GM12878 (cell line): Measurements from ENCODE around the gene PIGV. TPM values are rescaled to one million over a fixed set of nuclear protein-coding genes. Genes with fewer than 3 reads are reported as not detected.

ENCODE experiments used
- ATAC-seq: fragments of 200-7000 bp; cut with Tn5 transposase; 3 replicates; pipeline ENCODE4 v1.9.1; 2020; ENCODE audit warnings: mild to moderate bottlenecking, moderate library complexity
- BruUV-seq: library from RNA; stranded (reverse); fragments of 400-500 nt; replicated peaks from 2 replicates; lab custom pipeline; 2021; lab: Mats Ljungman, UMichigan
- CTCF ChIA-PET: fragments of 300-600 bp; sonication (Branson Sonifier 250); formaldehyde crosslinking; extraction: SDS; loops from one replicate; lab custom pipeline; 2021; ENCODE audit warnings: inconsistent platforms; lab: Yijun Ruan, JAX
- POLR2A ChIA-PET: fragments of 350-600 bp; formaldehyde crosslinking; extraction: SDS; loops from one replicate; lab custom pipeline; 2021; ENCODE audit warnings: inconsistent platforms; lab: Charles Lee
- RAD21 ChIA-PET: fragments of 300-600 bp; sonication (Branson Sonifier 250); formaldehyde crosslinking; loops from one replicate; lab custom pipeline; 2023; ENCODE audit warnings: antibody characterized with exemption; ENCODE audit not compliant: unreplicated experiment; lab: Charles Lee
- SMC1A ChIA-PET: fragments of 300-600 bp; sonication (Branson Sonifier 250); formaldehyde crosslinking; loops from one replicate; lab custom pipeline; 2023; ENCODE audit not compliant: unreplicated experiment, uncharacterized antibody; lab: Charles Lee
- DNase-seq: peaks from one replicate; pipeline ENCODE4 v3.0.0-alpha.2; 2011; ENCODE audit warnings: low read depth, low spot score
- FAIRE-seq: peaks from 3 replicates; lab custom pipeline; 2011; peaks lifted over from hg19 to GRCh38; lab: Jason Lieb, UNC
- H2AFZ ChIP-seq: 2 replicates; pipeline ENCODE4 v1.6.0; 2011; ENCODE audit warnings: low read depth, low read length, control low read depth; ENCODE audit not compliant: control insufficient read depth
- H3K27ac ChIP-seq: 2 replicates; pipeline ENCODE4 v1.5.1; 2011; ENCODE audit warnings: control low read depth; ENCODE audit not compliant: control insufficient read depth, insufficient read depth
- H3K27me3 ChIP-seq, 2 experiments: replicated peaks in 1 of 2; 2 replicates each; pipeline versions ENCODE4 v1.6.0 to v1.6.1; 2011; ENCODE audit warnings: low read length in 1 of 2; ENCODE audit not compliant: control insufficient read depth in 2 of 2, insufficient read depth in 2 of 2
- H3K36me3 ChIP-seq, 2 experiments: 2 replicates each; pipeline ENCODE4 v1.5.1; 2011; ENCODE audit warnings: low read length in 1 of 2; ENCODE audit not compliant: control insufficient read depth in 2 of 2, insufficient read depth in 2 of 2
- H3K4me1 ChIP-seq: 2 replicates; pipeline ENCODE4 v1.6.1; 2011; ENCODE audit warnings: mild to moderate bottlenecking, low read length, moderate library complexity, mixed read lengths; ENCODE audit not compliant: control insufficient read depth, insufficient read depth
- H3K4me2 ChIP-seq: 2 replicates; pipeline ENCODE4 v1.6.0; 2011; ENCODE audit warnings: control low read depth; ENCODE audit not compliant: control insufficient read depth, insufficient read depth
- H3K4me3 ChIP-seq: fragments of 200-600 bp; sonication (generic); 2 replicates; pipeline ENCODE4 v1.5.1; 2016
- H3K79me2 ChIP-seq: 2 replicates; pipeline ENCODE4 v1.6.0; 2011; ENCODE audit warnings: low read length; ENCODE audit not compliant: control insufficient read depth, insufficient read depth
- H3K9ac ChIP-seq: 2 replicates; pipeline ENCODE4 v1.8.0; 2011; ENCODE audit warnings: low read length, control low read depth, mixed read lengths; ENCODE audit not compliant: control insufficient read depth, insufficient read depth
- H3K9me3 ChIP-seq: replicated peaks from 3 replicates; pipeline ENCODE4 v1.5.1; 2011; ENCODE audit warnings: mild to moderate bottlenecking, low read length; ENCODE audit not compliant: control insufficient read depth, insufficient read depth
- H4K20me1 ChIP-seq: 2 replicates; pipeline ENCODE4 v1.6.0; 2011; ENCODE audit not compliant: control insufficient read depth, insufficient read depth
- BCL11A ChIP-seq: IDR thresholded peaks from 2 replicates; pipeline ENCODE4 v1.6.1; 2011; ENCODE audit warnings: low read depth, low read length
- CHD1 ChIP-seq: IDR thresholded peaks from 2 replicates; pipeline ENCODE4 v1.6.1; 2012; ENCODE audit warnings: low read depth, low read length, improper control_type of control experiment
- JUND ChIP-seq: IDR thresholded peaks from 2 replicates; pipeline ENCODE4 v1.6.1; 2012; ENCODE audit warnings: low read depth, mild to moderate bottlenecking, low read length, improper control_type of control experiment, moderate library complexity
- ZNF217 ChIP-seq: fragments of 450-650 bp; IDR thresholded peaks from 2 replicates; pipeline ENCODE4 v1.6.1; 2017; ENCODE audit warnings: antibody characterized with exemption, mild to moderate bottlenecking
- ZNF384 ChIP-seq: IDR thresholded peaks from 2 replicates; pipeline ENCODE4 v1.6.1; 2012; ENCODE audit warnings: low read depth, mild to moderate bottlenecking, low read length, improper control_type of control experiment, borderline replicate concordance
- WGBS: methylation state at CpG from one replicate; pipeline ENCODE4 v1.1.6; 2016; ENCODE audit warnings: low lambda C conversion rate; ENCODE audit not compliant: insufficient replicate concordance, insufficient coverage; ENCODE audit errors: missing lambda C conversion rate; 5-methylcytosine and 5-hydroxymethylcytosine counted together
- in situ Hi-C: fragments of 300-500 bp; cut with MboI; formaldehyde crosslinking; loops from 9 replicates; pipeline ENCODE4 v1.14.3; 2018; ENCODE audit warnings: mixed read lengths
- intact Hi-C: fragments of 100-400 bp; cut with micrococcal nuclease; formaldehyde crosslinking; loops from one replicate; pipeline ENCODE4 v1.14.2; 2022; ENCODE audit not compliant: unreplicated experiment
- polyA plus RNA-seq, 11 experiments: library from polyadenylated mRNA; depleted of rRNA in 4 of 11; unstranded in 6 of 11; stranded (reverse) in 5 of 11; fragments of >200 nt; fragmentation: Nextera tagmentation in 4 of 11; fragmentation: Illumina TruSeq in 1 of 11; extraction: Ambion mirVana in 4 of 11; extraction: Trizol in 1 of 11; gene quantifications; 1 replicate in 1 of 11; 2 replicates in 10 of 11; pipeline versions ENCODE4 v1.2.1 to v1.2.3, GENCODE V29; 2011 to 2016; ENCODE audit warnings: inconsistent platforms in 2 of 11, missing spikeins in 2 of 11, low read depth in 1 of 11
- total RNA-seq, 4 experiments: library from RNA; depleted of rRNA in 3 of 4; stranded (reverse); fragments of >200 nt in 3 of 4; fragmentation: Illumina TruSeq in 1 of 4; extraction: Trizol in 1 of 4; gene quantifications; 2 replicates each; pipeline versions ENCODE4 v1.2.1 to v1.2.3, GENCODE V29; 2013 to 2021
- TF ChIP-seq, protein P1 (sequence below): fragments of 450-650 bp; IDR thresholded peaks from 2 replicates; pipeline ENCODE4 v1.6.1; 2017; ENCODE audit warnings: mild to moderate bottlenecking, moderate library complexity
- TF ChIP-seq, protein P2 (sequence below): fragments of 450-650 bp; IDR thresholded peaks from 2 replicates; pipeline ENCODE4 v1.6.1; 2014; ENCODE audit warnings: mild to moderate bottlenecking
- TF ChIP-seq, protein P3 (sequence below): fragments of 450-650 bp; conservative IDR thresholded peaks from 2 replicates; pipeline ENCODE4 v1.6.1; 2017; ENCODE audit warnings: mild to moderate bottlenecking, moderate library complexity
- TF ChIP-seq, protein P4 (sequence below): fragments of 450-650 bp; IDR thresholded peaks from 2 replicates; pipeline ENCODE4 v1.6.1; 2018; ENCODE audit warnings: borderline replicate concordance, mild to moderate bottlenecking; ENCODE audit not compliant: partially characterized antibody

The PIGV gene
- total and polyA plus RNA-seq, 10 of the 15 experiments (the other 5 are each of a cell fraction or from before 2014, with no cell fraction given) = 8.8 to 18.1 (median 11.9) TPM

DNA sequence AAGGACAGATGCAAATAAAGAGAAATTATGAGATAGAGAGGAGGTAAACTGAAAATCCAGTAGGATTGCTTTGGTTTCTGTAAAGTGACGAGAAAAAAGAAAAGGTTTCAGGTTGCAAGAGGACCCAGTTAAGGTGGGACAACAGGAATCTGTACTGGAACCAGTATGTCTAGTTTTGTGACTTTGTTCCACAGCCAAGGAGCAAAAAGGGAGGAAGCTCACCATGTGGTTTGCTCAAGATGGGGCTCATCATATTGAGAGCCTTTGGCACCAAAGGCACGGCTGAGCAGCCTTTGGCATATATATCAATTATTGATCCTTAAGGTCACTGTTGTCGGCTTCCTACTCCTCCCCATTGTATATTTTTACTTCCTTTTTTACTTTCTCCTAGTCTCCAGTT lies 37.0 kb downstream of the PIGV start:
- peaks cover 28% of the 10 kb centered on the region for H3K4me1 ChIP-seq
- H3K79me2 ChIP-seq = peaks cover 34% of the 10 kb centered on the region
- POLR2A ChIA-PET = interaction anchor here (1.1 to 1.2 kb wide), 2 partner anchors 14 kb away, joined by 3 read pairs; no protein-coding TSS in a partner anchor
- no peak overlapping the region for H2AFZ ChIP-seq
- peaks cover 0 to 4% of the 10 kb centered on the region in 2 experiments; a peak in 1 of 4 replicates for H3K36me3 ChIP-seq
- DNase-seq (no peak), FAIRE-seq (no peak), ATAC-seq (no peak)
- intact Hi-C loops (loop anchor here (5.0 kb wide), 1 partner anchor 43 kb away; no protein-coding TSS in a partner anchor), in situ Hi-C loops (loop anchor here (5.0 kb wide), 1 partner anchor 47 kb away; no protein-coding TSS in a partner anchor)
- WGBS = 100% methylated on average over 3 of the region's 3 CpGs
- H3K9ac ChIP-seq = no peak overlapping the region
- SMC1A ChIA-PET = interaction anchor here (1.2 to 1.4 kb wide), 2 partner anchors 14 kb away, joined by 3 to 5 read pairs; no protein-coding TSS in a partner anchor
- no peak overlapping the region for H3K4me3 ChIP-seq
- no peaks in the 10 kb centered on the region for H3K27me3 ChIP-seq
- no peak overlapping the region for H3K4me2 ChIP-seq
- H3K9me3 ChIP-seq = no peaks in the 10 kb centered on the region
- H3K27ac ChIP-seq = no peak overlapping the region
- RAD21 ChIA-PET = interaction anchor here (1.3 to 2.2 kb wide), 2 partner anchors 9 to 35 kb away, joined by 4 read pairs; no protein-coding TSS in a partner anchor
- CTCF ChIA-PET = interaction anchor here (0.8 to 3.9 kb wide), 6 partner anchors 9 to 41 kb away, joined by 3 to 23 read pairs (median 8); no protein-coding TSS in a partner anchor
- BruUV-seq = no TSS peak
- no peaks in the 10 kb centered on the region for H4K20me1 ChIP-seq
- TF ChIP-seq JUND (no peak), ZNF384 (no peak), ZNF217 (no peak), BCL11A (no peak), CHD1 (no peak)
- TF ChIP-seq, protein P1, sequence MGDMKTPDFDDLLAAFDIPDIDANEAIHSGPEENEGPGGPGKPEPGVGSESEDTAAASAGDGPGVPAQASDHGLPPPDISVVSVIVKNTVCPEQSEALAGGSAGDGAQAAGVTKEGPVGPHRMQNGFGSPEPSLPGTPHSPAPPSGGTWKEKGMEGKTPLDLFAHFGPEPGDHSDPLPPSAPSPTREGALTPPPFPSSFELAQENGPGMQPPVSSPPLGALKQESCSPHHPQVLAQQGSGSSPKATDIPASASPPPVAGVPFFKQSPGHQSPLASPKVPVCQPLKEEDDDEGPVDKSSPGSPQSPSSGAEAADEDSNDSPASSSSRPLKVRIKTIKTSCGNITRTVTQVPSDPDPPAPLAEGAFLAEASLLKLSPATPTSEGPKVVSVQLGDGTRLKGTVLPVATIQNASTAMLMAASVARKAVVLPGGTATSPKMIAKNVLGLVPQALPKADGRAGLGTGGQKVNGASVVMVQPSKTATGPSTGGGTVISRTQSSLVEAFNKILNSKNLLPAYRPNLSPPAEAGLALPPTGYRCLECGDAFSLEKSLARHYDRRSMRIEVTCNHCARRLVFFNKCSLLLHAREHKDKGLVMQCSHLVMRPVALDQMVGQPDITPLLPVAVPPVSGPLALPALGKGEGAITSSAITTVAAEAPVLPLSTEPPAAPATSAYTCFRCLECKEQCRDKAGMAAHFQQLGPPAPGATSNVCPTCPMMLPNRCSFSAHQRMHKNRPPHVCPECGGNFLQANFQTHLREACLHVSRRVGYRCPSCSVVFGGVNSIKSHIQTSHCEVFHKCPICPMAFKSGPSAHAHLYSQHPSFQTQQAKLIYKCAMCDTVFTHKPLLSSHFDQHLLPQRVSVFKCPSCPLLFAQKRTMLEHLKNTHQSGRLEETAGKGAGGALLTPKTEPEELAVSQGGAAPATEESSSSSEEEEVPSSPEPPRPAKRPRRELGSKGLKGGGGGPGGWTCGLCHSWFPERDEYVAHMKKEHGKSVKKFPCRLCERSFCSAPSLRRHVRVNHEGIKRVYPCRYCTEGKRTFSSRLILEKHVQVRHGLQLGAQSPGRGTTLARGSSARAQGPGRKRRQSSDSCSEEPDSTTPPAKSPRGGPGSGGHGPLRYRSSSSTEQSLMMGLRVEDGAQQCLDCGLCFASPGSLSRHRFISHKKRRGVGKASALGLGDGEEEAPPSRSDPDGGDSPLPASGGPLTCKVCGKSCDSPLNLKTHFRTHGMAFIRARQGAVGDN = no peak
- TF ChIP-seq, protein P2, sequence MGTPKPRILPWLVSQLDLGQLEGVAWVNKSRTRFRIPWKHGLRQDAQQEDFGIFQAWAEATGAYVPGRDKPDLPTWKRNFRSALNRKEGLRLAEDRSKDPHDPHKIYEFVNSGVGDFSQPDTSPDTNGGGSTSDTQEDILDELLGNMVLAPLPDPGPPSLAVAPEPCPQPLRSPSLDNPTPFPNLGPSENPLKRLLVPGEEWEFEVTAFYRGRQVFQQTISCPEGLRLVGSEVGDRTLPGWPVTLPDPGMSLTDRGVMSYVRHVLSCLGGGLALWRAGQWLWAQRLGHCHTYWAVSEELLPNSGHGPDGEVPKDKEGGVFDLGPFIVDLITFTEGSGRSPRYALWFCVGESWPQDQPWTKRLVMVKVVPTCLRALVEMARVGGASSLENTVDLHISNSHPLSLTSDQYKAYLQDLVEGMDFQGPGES = no peak
- TF ChIP-seq, protein P3, sequence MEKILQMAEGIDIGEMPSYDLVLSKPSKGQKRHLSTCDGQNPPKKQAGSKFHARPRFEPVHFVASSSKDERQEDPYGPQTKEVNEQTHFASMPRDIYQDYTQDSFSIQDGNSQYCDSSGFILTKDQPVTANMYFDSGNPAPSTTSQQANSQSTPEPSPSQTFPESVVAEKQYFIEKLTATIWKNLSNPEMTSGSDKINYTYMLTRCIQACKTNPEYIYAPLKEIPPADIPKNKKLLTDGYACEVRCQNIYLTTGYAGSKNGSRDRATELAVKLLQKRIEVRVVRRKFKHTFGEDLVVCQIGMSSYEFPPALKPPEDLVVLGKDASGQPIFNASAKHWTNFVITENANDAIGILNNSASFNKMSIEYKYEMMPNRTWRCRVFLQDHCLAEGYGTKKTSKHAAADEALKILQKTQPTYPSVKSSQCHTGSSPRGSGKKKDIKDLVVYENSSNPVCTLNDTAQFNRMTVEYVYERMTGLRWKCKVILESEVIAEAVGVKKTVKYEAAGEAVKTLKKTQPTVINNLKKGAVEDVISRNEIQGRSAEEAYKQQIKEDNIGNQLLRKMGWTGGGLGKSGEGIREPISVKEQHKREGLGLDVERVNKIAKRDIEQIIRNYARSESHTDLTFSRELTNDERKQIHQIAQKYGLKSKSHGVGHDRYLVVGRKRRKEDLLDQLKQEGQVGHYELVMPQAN = no peak
- TF ChIP-seq, protein P4, sequence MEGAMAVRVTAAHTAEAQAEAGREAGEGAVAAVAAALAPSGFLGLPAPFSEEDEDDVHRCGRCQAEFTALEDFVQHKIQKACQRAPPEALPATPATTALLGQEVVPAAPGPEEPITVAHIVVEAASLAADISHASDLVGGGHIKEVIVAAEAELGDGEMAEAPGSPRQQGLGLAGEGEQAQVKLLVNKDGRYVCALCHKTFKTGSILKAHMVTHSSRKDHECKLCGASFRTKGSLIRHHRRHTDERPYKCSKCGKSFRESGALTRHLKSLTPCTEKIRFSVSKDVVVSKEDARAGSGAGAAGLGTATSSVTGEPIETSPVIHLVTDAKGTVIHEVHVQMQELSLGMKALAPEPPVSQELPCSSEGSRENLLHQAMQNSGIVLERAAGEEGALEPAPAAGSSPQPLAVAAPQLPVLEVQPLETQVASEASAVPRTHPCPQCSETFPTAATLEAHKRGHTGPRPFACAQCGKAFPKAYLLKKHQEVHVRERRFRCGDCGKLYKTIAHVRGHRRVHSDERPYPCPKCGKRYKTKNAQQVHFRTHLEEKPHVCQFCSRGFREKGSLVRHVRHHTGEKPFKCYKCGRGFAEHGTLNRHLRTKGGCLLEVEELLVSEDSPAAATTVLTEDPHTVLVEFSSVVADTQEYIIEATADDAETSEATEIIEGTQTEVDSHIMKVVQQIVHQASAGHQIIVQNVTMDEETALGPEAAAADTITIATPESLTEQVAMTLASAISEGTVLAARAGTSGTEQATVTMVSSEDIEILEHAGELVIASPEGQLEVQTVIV = no peak
